GM20000 (cell line): ENCODE results near the gene FER.

Experiments
- DNase-seq: peaks from one replicate; pipeline ENCODE4 v3.0.0; 2012; ENCODE audit warnings: low spot score
- TF ChIP-seq, protein P1 (sequence below): IDR thresholded peaks from 2 replicates; pipeline ENCODE4 v1.5.1; 2012; ENCODE audit warnings: mild to moderate bottlenecking, control low read depth; ENCODE audit errors: extremely low read depth, missing control alignments

The FER gene

GRCh38 chr5:109186759-109187158, 439.1 kb downstream of the FER start:
- TF ChIP-seq, protein P1, sequence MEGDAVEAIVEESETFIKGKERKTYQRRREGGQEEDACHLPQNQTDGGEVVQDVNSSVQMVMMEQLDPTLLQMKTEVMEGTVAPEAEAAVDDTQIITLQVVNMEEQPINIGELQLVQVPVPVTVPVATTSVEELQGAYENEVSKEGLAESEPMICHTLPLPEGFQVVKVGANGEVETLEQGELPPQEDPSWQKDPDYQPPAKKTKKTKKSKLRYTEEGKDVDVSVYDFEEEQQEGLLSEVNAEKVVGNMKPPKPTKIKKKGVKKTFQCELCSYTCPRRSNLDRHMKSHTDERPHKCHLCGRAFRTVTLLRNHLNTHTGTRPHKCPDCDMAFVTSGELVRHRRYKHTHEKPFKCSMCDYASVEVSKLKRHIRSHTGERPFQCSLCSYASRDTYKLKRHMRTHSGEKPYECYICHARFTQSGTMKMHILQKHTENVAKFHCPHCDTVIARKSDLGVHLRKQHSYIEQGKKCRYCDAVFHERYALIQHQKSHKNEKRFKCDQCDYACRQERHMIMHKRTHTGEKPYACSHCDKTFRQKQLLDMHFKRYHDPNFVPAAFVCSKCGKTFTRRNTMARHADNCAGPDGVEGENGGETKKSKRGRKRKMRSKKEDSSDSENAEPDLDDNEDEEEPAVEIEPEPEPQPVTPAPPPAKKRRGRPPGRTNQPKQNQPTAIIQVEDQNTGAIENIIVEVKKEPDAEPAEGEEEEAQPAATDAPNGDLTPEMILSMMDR, result no peak
- no peak for DNase-seq

DNA sequence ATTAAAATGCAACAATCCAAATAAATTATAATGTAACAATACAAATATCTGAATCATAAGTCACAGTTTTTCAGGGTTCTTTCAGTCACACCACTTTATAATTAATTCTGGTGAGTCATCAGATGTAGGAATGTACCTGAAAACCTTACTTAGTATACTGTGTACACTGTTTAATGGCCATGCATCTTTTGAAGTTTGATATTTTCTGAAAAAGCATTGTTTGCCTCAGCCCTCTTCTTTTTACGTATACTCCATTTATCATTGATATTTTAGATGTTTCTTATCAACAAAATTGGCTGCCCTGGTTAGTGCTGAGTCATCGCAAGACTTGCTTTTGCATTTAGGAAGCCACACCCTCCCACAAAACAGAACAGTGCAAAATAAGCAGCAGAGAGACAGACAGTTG, 443.5 kb downstream of the FER start:
- no peak for DNase-seq
- TF ChIP-seq, protein P1, result no peak

- DNase-seq, result no peak
- TF ChIP-seq, protein P1, result no peak
These were observed 444.3 kb downstream of the FER start for GRCh38 chr5:109192027-109192426.

GRCh38 chr5:109192555-109193281, 445.0 kb downstream of the FER start:
- TF ChIP-seq, protein P1, result no peak
- no peak for DNase-seq

DNA sequence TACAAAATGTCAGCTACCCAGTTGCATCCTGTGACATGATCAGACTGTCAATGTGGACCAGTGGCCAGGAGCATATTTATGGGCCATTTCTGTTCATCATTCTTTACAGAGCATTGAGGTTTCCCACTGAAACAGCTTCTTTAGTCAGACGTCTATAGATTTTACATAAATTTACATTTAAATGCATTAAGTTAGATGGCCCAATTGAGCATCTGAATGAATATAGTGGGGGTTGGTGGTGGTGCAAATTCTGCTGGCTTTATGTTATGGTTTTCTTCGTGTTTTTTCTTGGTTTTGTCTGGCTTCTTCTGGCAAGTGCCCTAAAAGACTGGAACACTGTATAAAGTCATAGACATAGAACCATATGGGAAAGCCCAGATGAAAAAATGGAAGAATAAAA, 448.0 kb downstream of the FER start:
- TF ChIP-seq, protein P1, result no peak
- DNase-seq, result no peak

DNA sequence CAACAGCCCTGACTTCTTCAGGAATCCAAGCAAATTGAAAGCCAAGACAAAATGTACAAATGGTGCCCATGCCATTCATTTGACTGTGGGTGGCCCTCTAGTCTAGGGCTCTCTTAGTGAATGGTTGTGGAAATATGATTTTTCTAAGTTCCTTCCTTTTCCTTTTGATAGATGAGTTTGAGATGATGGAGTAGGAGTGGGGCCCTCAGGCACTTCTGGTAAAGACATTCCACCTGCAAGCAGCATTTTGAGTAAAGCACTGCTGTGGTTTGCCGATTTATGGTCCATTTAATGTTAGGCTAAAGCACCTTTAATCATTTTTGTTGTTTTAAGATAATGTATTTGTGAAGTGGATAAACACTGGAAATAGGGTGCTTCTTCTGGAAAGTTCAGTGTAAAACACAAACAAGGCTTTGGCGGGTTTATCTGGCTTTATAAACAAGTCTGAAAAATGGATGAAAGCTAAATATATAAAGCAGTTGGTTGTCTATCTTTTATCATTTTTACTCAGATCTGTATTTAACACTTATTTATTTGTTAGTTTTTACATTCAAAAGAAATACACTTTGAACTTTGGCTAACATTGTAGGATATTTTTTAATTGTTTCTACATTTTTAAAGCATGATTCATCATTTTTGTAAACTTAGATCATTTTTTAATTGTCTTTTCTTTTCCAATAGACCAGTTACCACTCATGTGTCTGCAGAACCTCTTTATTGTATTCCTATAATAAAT, 448.6 kb downstream of the FER start:
- DNase-seq, result no peak
- TF ChIP-seq, protein P1, result no peak

- TF ChIP-seq, protein P1, result no peak
- DNase-seq, result no peak
These were observed 449.1 kb downstream of the FER start for GRCh38 chr5:109196823-109197160.
